ENCODE results near the gene PLCD1. TPM values are rescaled to one million over a fixed set of nuclear protein-coding genes. Genes with fewer than 3 reads are reported as not detected.
A peak's percentile ranks its signal among the peaks of the same experiment; 100 is the strongest.

The PLCD1 gene
- total RNA-seq, 4 donors from 2014 or later, result 9.7 to 41.5 (median 27.2) TPM

- no peaks in the 10 kb centered on the region for H3K36me3 ChIP-seq
- TF ChIP-seq POLR2A (IDR thresholded peaks at IDR 0.05), result no peak
- no peak for TF ChIP-seq CTCF (IDR thresholded peaks at IDR 0.05)
- intact Hi-C loops (cut with DNase I; ENCODE audit: low total_unique reads), result no loop called here
- H3K27me3 ChIP-seq, result no peaks in the 10 kb centered on the region
- no peak for DNase-seq
- H3K9me3 ChIP-seq, result no peaks in the 10 kb centered on the region
- H3K4me1 ChIP-seq, result peaks cover 0 to 7% of the 10 kb centered on the region in 2 donors
- H3K4me3 ChIP-seq, result peak overlapping the region; percentile 59 to 98
- peak overlapping the region; percentile 87 to 93 for H3K27ac ChIP-seq
These were observed 932 bp upstream of the PLCD1 start for GRCh38 chr3:38030126-38031021.

- H3K4me1 ChIP-seq, result peaks cover 0 to 8% of the 10 kb centered on the region in 2 donors
- DNase-seq, result no peak
- H3K36me3 ChIP-seq, result no peaks in the 10 kb centered on the region
- no peaks in the 10 kb centered on the region for H3K27me3 ChIP-seq
- intact Hi-C loops (cut with DNase I; ENCODE audit: low total_unique reads), result no loop called here
- H3K9me3 ChIP-seq, result no peaks in the 10 kb centered on the region
- peak overlapping the region; percentile 87 to 93 for H3K27ac ChIP-seq
- H3K4me3 ChIP-seq, result peak overlapping the region; percentile 59 to 98
- TF ChIP-seq CTCF (IDR thresholded peaks at IDR 0.05) (no peak), POLR2A (IDR thresholded peaks at IDR 0.05) (no peak)
These were observed 651 bp downstream of the PLCD1 start for GRCh38 chr3:38028621-38029361.

- no peaks in the 10 kb centered on the region for H3K9me3 ChIP-seq
- no peaks in the 10 kb centered on the region for H3K27me3 ChIP-seq
- intact Hi-C loops (cut with DNase I; ENCODE audit: low total_unique reads), result no loop called here
- no peaks in the 10 kb centered on the region for H3K36me3 ChIP-seq
- no peak for DNase-seq
- H3K4me1 ChIP-seq, result peaks cover 0 to 8% of the 10 kb centered on the region in 2 donors
- no peak overlapping the region for H3K4me3 ChIP-seq
- TF ChIP-seq POLR2A (IDR thresholded peaks at IDR 0.05) (no peak), CTCF (IDR thresholded peaks at IDR 0.05) (no peak)
- peak overlapping the region; percentile 87 to 93 for H3K27ac ChIP-seq
These were observed 1.7 kb downstream of the PLCD1 start for GRCh38 chr3:38027466-38028465.

GRCh38 chr3:38026856-38027255 lies 2.6 kb downstream of the PLCD1 start:
- Histone ChIP-seq H3K36me3 (no peaks in the 10 kb centered on the region), H3K4me1 (peaks cover 0 to 8% of the 10 kb centered on the region in 2 donors), H3K4me3 (no peak overlapping the region), H3K27me3 (no peaks in the 10 kb centered on the region), H3K9me3 (no peaks in the 10 kb centered on the region), H3K27ac (no peak overlapping the region)
- intact Hi-C loops (cut with DNase I; ENCODE audit: low total_unique reads), result no loop called here
- TF ChIP-seq CTCF (IDR thresholded peaks at IDR 0.05), result no peak
- TF ChIP-seq POLR2A (IDR thresholded peaks at IDR 0.05), result no peak
- DNase-seq, result no peak

All from uterus (tissue), 4 donors.